ENCODE measurements around the gene SFXN1. TPM values are rescaled to one million over a fixed set of nuclear protein-coding genes. Genes with fewer than 3 reads are reported as not detected.
"Not testable (repeated sequence)": the region's sequence is repeated elsewhere in the genome, so short reads cannot be mapped to it uniquely, and the experiment has no call there.

The SFXN1 gene
- total and polyA plus RNA-seq, 2 donors (not counting 3 experiments of a cell fraction or from before 2014, with no cell fraction given): 61.7 to 69.3 TPM

- Histone ChIP-seq H3K9me1 (replicated peaks; ENCODE audit: control insufficient read depth, extremely low read depth, insufficient read depth, low read length) (no peaks in the 10 kb centered on the region), H3K27me3 (ENCODE audit: control insufficient read depth in 2 of 2, insufficient read depth in 2 of 2, low read length in 2 of 2) (peaks cover 0 to 4% of the 10 kb centered on the region in 2 experiments), H3K4me3 (replicated peaks in 1 of 3; ENCODE audit: insufficient read depth in 1 of 3, low read depth in 1 of 3, low read length in 3 of 3) (no peak overlapping the region), H3K79me2 (ENCODE audit: control insufficient read depth, insufficient read depth, low read length) (no peaks in the 10 kb centered on the region), H4K20me1 (replicated peaks; ENCODE audit: control insufficient read depth, extremely low read depth, insufficient read depth, low read length) (no peaks in the 10 kb centered on the region), H3K27ac (ENCODE audit: insufficient read depth, low read depth, low read length) (no peak overlapping the region), H3K9ac (replicated peaks; ENCODE audit: extremely low read depth, insufficient read depth, low read length) (no peak overlapping the region), H2AFZ (ENCODE audit: low read depth, low read length) (no peak overlapping the region), H3K9me3 (replicated peaks; ENCODE audit: control insufficient read depth, insufficient read depth, low read length) (no peaks in the 10 kb centered on the region), H3K4me2 (ENCODE audit: insufficient read depth, low read length) (no peak overlapping the region), H3K36me3 (ENCODE audit: control insufficient read depth in 2 of 2, extremely low read depth in 1 of 2, insufficient read depth in 2 of 2, low read length in 2 of 2) (no peaks in the 10 kb centered on the region), H3K4me1 (ENCODE audit: control insufficient read depth, extremely low read depth, insufficient read depth, low read length) (no peaks in the 10 kb centered on the region)
- FAIRE-seq (no peak), DNase-seq (ENCODE audit: low read depth, low spot score) (no peak)
- TF ChIP-seq EZH2 (IDR thresholded peaks at IDR 0.05; ENCODE audit: borderline replicate concordance, low read depth, low read length, severe bottlenecking) (no peak), MAX (IDR thresholded peaks at IDR 0.05; ENCODE audit: insufficient read depth, insufficient read length) (no peak), FOS (IDR thresholded peaks at IDR 0.05; ENCODE audit: borderline replicate concordance, insufficient read depth, low read length) (no peak), CTCF (IDR thresholded peaks at IDR 0.05; ENCODE audit: extremely low read depth in 1 of 2, insufficient read depth in 1 of 2, low read depth in 1 of 2, low read length in 2 of 2) (no peak), JUN (IDR thresholded peaks at IDR 0.05; ENCODE audit: borderline replicate concordance, insufficient read depth, insufficient read length, low read depth) (no peak), MYC (IDR thresholded peaks at IDR 0.05; ENCODE audit: low read depth, low read length) (no peak), POLR2AphosphoS5 (IDR thresholded peaks at IDR 0.05; ENCODE audit: insufficient read depth, low read depth, low read length) (no peak), POLR2A (IDR thresholded peaks at IDR 0.05; ENCODE audit: low read depth, low read length) (no peak), GATA2 (IDR thresholded peaks at IDR 0.05; ENCODE audit: insufficient read depth, insufficient read length, low read depth, low read length) (no peak)
- ChIA-PET CTCF (interaction anchor here (2.7 kb wide), 1 partner anchor 12 kb away, joined by 15 read pairs; no protein-coding TSS in a partner anchor), POLR2A (no interaction called here)
- BruUV-seq (replicated peaks): no TSS peak
- intact Hi-C loops (cut with micrococcal nuclease) (no loop called here), dilution Hi-C loops (cut with MboI; ENCODE audit: extremely low pct_ligation_motif_present, low sequenced_read_pairs) (no loop called here)
Observed at GRCh38 chr5:175452166-175452565, 26.2 kb upstream of the SFXN1 start.

GRCh38 chr5:175454338-175454737, 24.0 kb upstream of the SFXN1 start:
- H3K27ac ChIP-seq (ENCODE audit: insufficient read depth, low read depth, low read length); POLR2A ChIA-PET; DNase-seq (ENCODE audit: low read depth, low spot score); H2AFZ ChIP-seq (ENCODE audit: low read depth, low read length); H3K4me3 ChIP-seq (replicated peaks in 1 of 3; ENCODE audit: insufficient read depth in 1 of 3, low read depth in 1 of 3, low read length in 3 of 3); H4K20me1 ChIP-seq (replicated peaks; ENCODE audit: control insufficient read depth, extremely low read depth, insufficient read depth, low read length); dilution Hi-C loops (cut with MboI; ENCODE audit: extremely low pct_ligation_motif_present, low sequenced_read_pairs); H3K9ac ChIP-seq (replicated peaks; ENCODE audit: extremely low read depth, insufficient read depth, low read length); H3K9me3 ChIP-seq (replicated peaks; ENCODE audit: control insufficient read depth, insufficient read depth, low read length); H3K4me1 ChIP-seq (ENCODE audit: control insufficient read depth, extremely low read depth, insufficient read depth, low read length); H3K79me2 ChIP-seq (ENCODE audit: control insufficient read depth, insufficient read depth, low read length); BruUV-seq (replicated peaks); intact Hi-C loops (cut with micrococcal nuclease); H3K4me2 ChIP-seq (ENCODE audit: insufficient read depth, low read length); H3K36me3 ChIP-seq (ENCODE audit: control insufficient read depth in 2 of 2, extremely low read depth in 1 of 2, insufficient read depth in 2 of 2, low read length in 2 of 2); H3K27me3 ChIP-seq (ENCODE audit: control insufficient read depth in 2 of 2, insufficient read depth in 2 of 2, low read length in 2 of 2); FAIRE-seq; H3K9me1 ChIP-seq (replicated peaks; ENCODE audit: control insufficient read depth, extremely low read depth, insufficient read depth, low read length): not testable (repeated sequence)
- CTCF ChIA-PET: interaction anchor here (0.6 kb wide), 1 partner anchor 10 kb away, joined by 4 read pairs; no protein-coding TSS in a partner anchor
